KMS-11 (cell line): ENCODE measurements around the gene ITIH6.

Experiments used
- H2AFZ ChIP-seq: fragments of 200-600 bp; sonication (generic); 2 replicates; pipeline ENCODE4 v1.6.1; 2016; ENCODE audit warnings: antibody characterized with exemption, mixed run types, low read depth
- H3K27ac ChIP-seq: fragments of 200-600 bp; sonication (generic); 2 replicates; pipeline ENCODE4 v1.6.1; 2016; ENCODE audit warnings: mild to moderate bottlenecking, mixed run types
- H3K27me3 ChIP-seq: fragments of 200-600 bp; sonication (generic); 2 replicates; pipeline ENCODE4 v1.6.1; 2017; ENCODE audit warnings: mild to moderate bottlenecking, low read depth, mixed run types, moderate library complexity; ENCODE audit not compliant: insufficient read depth
- H3K36me3 ChIP-seq: fragments of 200-600 bp; sonication (generic); 2 replicates; pipeline ENCODE4 v1.6.1; 2017; ENCODE audit warnings: mild to moderate bottlenecking, mixed run types; ENCODE audit not compliant: insufficient read depth
- H3K4me1 ChIP-seq: fragments of 200-600 bp; sonication (generic); 2 replicates; pipeline ENCODE4 v1.6.1; 2016; ENCODE audit warnings: mild to moderate bottlenecking, low read depth, mixed run types; ENCODE audit not compliant: poor library complexity, severe bottlenecking
- H3K4me2 ChIP-seq: fragments of 200-600 bp; sonication (generic); 2 replicates; pipeline ENCODE4 v1.7.0; 2016; ENCODE audit warnings: mild to moderate bottlenecking, mixed run types
- H3K4me3 ChIP-seq: fragments of 200-600 bp; sonication (generic); IDR thresholded peaks from 2 replicates; pipeline ENCODE4 v1.6.1; 2017; ENCODE audit warnings: low read depth, low read length, mixed read lengths; ENCODE audit not compliant: insufficient read depth
- H3K79me2 ChIP-seq: fragments of 200-600 bp; sonication (generic); 2 replicates; pipeline ENCODE4 v1.6.1; 2016; ENCODE audit warnings: low read depth, mixed run types; ENCODE audit not compliant: insufficient read depth
- H3K9ac ChIP-seq: fragments of 200-600 bp; sonication (generic); 2 replicates; pipeline ENCODE4 v1.6.1; 2016; ENCODE audit warnings: mild to moderate bottlenecking, mixed run types
- H4K20me1 ChIP-seq: fragments of 200-600 bp; sonication (generic); 2 replicates; pipeline ENCODE4 v1.6.1; 2016; ENCODE audit warnings: mild to moderate bottlenecking, mixed run types; ENCODE audit not compliant: insufficient read depth
- TF ChIP-seq, protein P1 (sequence below): fragments of 200-600 bp; sonication (generic); conservative IDR thresholded peaks from 2 replicates; pipeline ENCODE4 v1.6.1; 2017; ENCODE audit warnings: low read depth, mild to moderate bottlenecking, antibody characterized with exemption, low read length, moderate library complexity, mixed read lengths

ITIH6 gene

DNA sequence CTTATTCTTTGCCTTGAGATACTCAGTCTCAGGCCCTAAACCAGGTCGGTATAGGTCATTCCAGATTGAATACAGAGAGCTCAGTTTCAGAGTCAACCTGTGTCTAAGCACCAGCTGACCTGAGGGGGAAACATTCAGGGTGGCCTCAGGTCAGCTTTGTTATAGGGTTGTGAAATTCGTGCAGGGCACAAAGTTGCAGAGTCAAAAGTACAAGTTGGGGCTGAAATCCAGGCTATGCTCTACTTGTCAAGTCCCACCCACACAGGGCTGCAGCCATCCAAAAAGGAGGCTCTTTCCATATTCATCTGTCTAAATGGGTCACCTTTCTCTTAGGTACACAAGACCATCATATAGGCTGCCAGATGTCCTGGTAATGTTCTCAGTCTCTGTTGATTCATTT lies 89.7 kb downstream of the ITIH6 start:
- Histone ChIP-seq H3K27me3 (no peaks in the 10 kb centered on the region), H3K27ac (no peak overlapping the region), H3K36me3 (no peaks in the 10 kb centered on the region), H4K20me1 (no peaks in the 10 kb centered on the region), H3K4me3 (no peak overlapping the region), H3K4me2 (no peak overlapping the region), H3K79me2 (no peaks in the 10 kb centered on the region), H3K9ac (no peak overlapping the region), H2AFZ (no peak overlapping the region), H3K4me1 (no peaks in the 10 kb centered on the region)
- TF ChIP-seq, protein P1, sequence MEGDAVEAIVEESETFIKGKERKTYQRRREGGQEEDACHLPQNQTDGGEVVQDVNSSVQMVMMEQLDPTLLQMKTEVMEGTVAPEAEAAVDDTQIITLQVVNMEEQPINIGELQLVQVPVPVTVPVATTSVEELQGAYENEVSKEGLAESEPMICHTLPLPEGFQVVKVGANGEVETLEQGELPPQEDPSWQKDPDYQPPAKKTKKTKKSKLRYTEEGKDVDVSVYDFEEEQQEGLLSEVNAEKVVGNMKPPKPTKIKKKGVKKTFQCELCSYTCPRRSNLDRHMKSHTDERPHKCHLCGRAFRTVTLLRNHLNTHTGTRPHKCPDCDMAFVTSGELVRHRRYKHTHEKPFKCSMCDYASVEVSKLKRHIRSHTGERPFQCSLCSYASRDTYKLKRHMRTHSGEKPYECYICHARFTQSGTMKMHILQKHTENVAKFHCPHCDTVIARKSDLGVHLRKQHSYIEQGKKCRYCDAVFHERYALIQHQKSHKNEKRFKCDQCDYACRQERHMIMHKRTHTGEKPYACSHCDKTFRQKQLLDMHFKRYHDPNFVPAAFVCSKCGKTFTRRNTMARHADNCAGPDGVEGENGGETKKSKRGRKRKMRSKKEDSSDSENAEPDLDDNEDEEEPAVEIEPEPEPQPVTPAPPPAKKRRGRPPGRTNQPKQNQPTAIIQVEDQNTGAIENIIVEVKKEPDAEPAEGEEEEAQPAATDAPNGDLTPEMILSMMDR = no peak
